IMR-90 (cell line): ENCODE data around the gene NUP210. TPM values are rescaled to one million over a fixed set of nuclear protein-coding genes. Genes with fewer than 3 reads are reported as not detected.

ENCODE experiments used
- ATAC-seq: fragments of 200-7000 bp; cut with Tn5 transposase; 2 replicates; pipeline ENCODE4 v1.9.1; 2020; ENCODE audit warnings: low read depth, mild to moderate bottlenecking, moderate library complexity
- BruUV-seq: library from RNA; stranded (reverse); fragments of 400-500 nt; replicated peaks from 2 replicates; lab custom pipeline; 2021; lab: Mats Ljungman, UMichigan
- CTCF ChIA-PET: fragments of 300-600 bp; formaldehyde crosslinking; extraction: SDS; loops from one replicate; lab custom pipeline; 2021; ENCODE audit warnings: antibody characterized with exemption; lab: Yijun Ruan, JAX
- POLR2A ChIA-PET: fragments of 300-600 bp; sonication (Branson Sonifier 250); formaldehyde crosslinking; loops from one replicate; lab custom pipeline; 2022; ENCODE audit warnings: antibody characterized with exemption; ENCODE audit not compliant: unreplicated experiment; lab: Charles Lee
- DNase-seq: peaks from one replicate; pipeline ENCODE4 v3.0.0; 2013
- H2AFZ ChIP-seq: replicated peaks from 2 replicates; pipeline ENCODE3; 2013; ENCODE audit warnings: low read length, mild to moderate bottlenecking; ENCODE audit not compliant: poor library complexity
- H2AK5ac ChIP-seq: 2 replicates; pipeline ENCODE4 v1.6.1; 2013; ENCODE audit warnings: low read depth, low read length, inconsistent platforms
- H2AK9ac ChIP-seq: replicated peaks from 2 replicates; pipeline ENCODE3; 2013; ENCODE audit warnings: mild to moderate bottlenecking, low read depth, low read length, moderate library complexity; ENCODE audit not compliant: poor library complexity
- H2BK120ac ChIP-seq: 2 replicates; pipeline ENCODE4 v1.6.1; 2013; ENCODE audit warnings: low read depth, low read length, inconsistent platforms
- H2BK15ac ChIP-seq: 3 replicates; pipeline ENCODE4 v1.6.1; 2013; ENCODE audit warnings: low read depth, low read length, inconsistent platforms
- H2BK20ac ChIP-seq: 2 replicates; pipeline ENCODE4 v1.6.1; 2013; ENCODE audit warnings: low read depth, mild to moderate bottlenecking, inconsistent platforms, low read length, moderate library complexity
- H2BK5ac ChIP-seq: 2 replicates; pipeline ENCODE4 v1.6.1; 2013; ENCODE audit warnings: mild to moderate bottlenecking, low read depth, low read length, inconsistent platforms; ENCODE audit not compliant: poor library complexity, severe bottlenecking
- H3K14ac ChIP-seq: replicated peaks from 2 replicates; pipeline ENCODE4 v1.6.1; 2013; ENCODE audit warnings: low read depth, low read length, inconsistent platforms
- H3K18ac ChIP-seq: 2 replicates; pipeline ENCODE4 v1.6.1; 2013; ENCODE audit warnings: low read depth, low read length, control low read depth
- H3K23ac ChIP-seq: 2 replicates; pipeline ENCODE4 v1.6.1; 2013; ENCODE audit warnings: low read depth, low read length, inconsistent platforms
- H3K27ac ChIP-seq: 2 replicates; pipeline ENCODE4 v1.5.1; 2013; ENCODE audit warnings: mild to moderate bottlenecking, control low read depth, low read length; ENCODE audit not compliant: insufficient read depth
- H3K27me3 ChIP-seq: 2 replicates; pipeline ENCODE4 v1.6.1; 2013; ENCODE audit warnings: low read length; ENCODE audit not compliant: control insufficient read depth, insufficient read depth
- H3K36me3 ChIP-seq: 2 replicates; pipeline ENCODE4 v1.6.1; 2013; ENCODE audit warnings: low read length, mixed read lengths; ENCODE audit not compliant: control insufficient read depth, insufficient read depth
- H3K4ac ChIP-seq: 2 replicates; pipeline ENCODE4 v1.6.1; 2013; ENCODE audit warnings: low read depth, low read length, inconsistent platforms
- H3K4me1 ChIP-seq: 2 replicates; pipeline ENCODE4 v1.6.1; 2013; ENCODE audit warnings: low read length, mixed read lengths; ENCODE audit not compliant: control insufficient read depth, insufficient read depth
- H3K4me2 ChIP-seq: 2 replicates; pipeline ENCODE4 v1.6.1; 2013; ENCODE audit warnings: low read depth, mild to moderate bottlenecking, control low read depth, low read length, moderate library complexity
- H3K4me3 ChIP-seq: 2 replicates; pipeline ENCODE4 v1.5.1; 2013; ENCODE audit warnings: low read depth, mild to moderate bottlenecking, control low read depth, low read length, moderate library complexity; ENCODE audit not compliant: insufficient read depth
- H3K56ac ChIP-seq: 2 replicates; pipeline ENCODE4 v1.6.1; 2013; ENCODE audit warnings: low read length, inconsistent platforms; ENCODE audit not compliant: insufficient read depth; ENCODE audit errors: extremely low read depth
- H3K79me1 ChIP-seq, 2 experiments: 2 replicates each; pipeline ENCODE4 v1.6.1; 2013; ENCODE audit warnings: low read length in 2 of 2, inconsistent platforms in 1 of 2, low read depth in 1 of 2
- H3K9ac ChIP-seq: 2 replicates; pipeline ENCODE4 v1.6.1; 2013; ENCODE audit warnings: low read depth, low read length, control low read depth
- H3K9me1 ChIP-seq: 2 replicates; pipeline ENCODE4 v1.6.1; 2013; ENCODE audit warnings: low read length, inconsistent platforms; ENCODE audit not compliant: insufficient read depth
- H3K9me3 ChIP-seq: 2 replicates; pipeline ENCODE4 v1.6.1; 2013; ENCODE audit warnings: low read length; ENCODE audit not compliant: control insufficient read depth, insufficient read depth
- H4K20me1 ChIP-seq: 2 replicates; pipeline ENCODE4 v1.6.1; 2013; ENCODE audit warnings: low read length, inconsistent platforms; ENCODE audit not compliant: insufficient read depth
- H4K5ac ChIP-seq: 2 replicates; pipeline ENCODE4 v1.6.1; 2013; ENCODE audit warnings: mild to moderate bottlenecking, low read depth, low read length, control low read depth
- H4K8ac ChIP-seq, 2 experiments: 2 replicates each; pipeline ENCODE4 v1.6.1; 2013; ENCODE audit warnings: low read depth in 2 of 2, low read length in 2 of 2, control low read depth in 1 of 2, inconsistent platforms in 1 of 2
- H4K91ac ChIP-seq: 2 replicates; pipeline ENCODE4 v1.6.1; 2013; ENCODE audit warnings: low read depth, low read length, inconsistent platforms; ENCODE audit not compliant: insufficient read depth
- BHLHE40 ChIP-seq: fragments of 150-350 bp; IDR thresholded peaks from 2 replicates; pipeline ENCODE4 v1.6.1; 2016; ENCODE audit warnings: mild to moderate bottlenecking, low read depth, low read length
- CHD1 ChIP-seq: IDR thresholded peaks from 2 replicates; pipeline ENCODE4 v1.6.1; 2012; ENCODE audit warnings: low read depth, low read length, improper control_type of control experiment
- MAZ ChIP-seq: IDR thresholded peaks from 2 replicates; pipeline ENCODE4 v1.6.1; 2012; ENCODE audit warnings: low read depth, mild to moderate bottlenecking, low read length, improper control_type of control experiment, moderate library complexity, borderline replicate concordance
- MXI1 ChIP-seq: IDR thresholded peaks from 2 replicates; pipeline ENCODE4 v1.6.1; 2012; ENCODE audit warnings: low read depth, mild to moderate bottlenecking, low read length, moderate library complexity, borderline replicate concordance
- POLR2A ChIP-seq: IDR thresholded peaks from 2 replicates; pipeline ENCODE4 v1.6.1; 2012; ENCODE audit warnings: mild to moderate bottlenecking, low read depth, low read length
- WGBS, 2 experiments: methylation state at CpG; one replicate each; pipeline versions ENCODE4 v1.1.5 to v1.1.7; 2013; ENCODE audit warnings: missing lambda C conversion rate in 2 of 2; ENCODE audit not compliant: insufficient read length in 1 of 2; ENCODE audit errors: extremely low coverage in 2 of 2; 5-methylcytosine and 5-hydroxymethylcytosine counted together
- dilution Hi-C: fragments of 300-500 bp; cut with HindIII; formaldehyde crosslinking; loops from one replicate; pipeline ENCODE4 v1.14.3; 2018; ENCODE audit warnings: low sequenced_read_pairs; ENCODE audit not compliant: unreplicated experiment
- in situ Hi-C: fragments of 300-500 bp; cut with MboI; formaldehyde crosslinking; loops from 3 replicates; pipeline ENCODE4 v1.14.3; 2019; ENCODE audit warnings: low sequenced_read_pairs, inconsistent platforms, mixed read lengths
- intact Hi-C: fragments of 100-400 bp; cut with micrococcal nuclease; formaldehyde crosslinking; loops from 2 replicates; pipeline ENCODE4 v1.10.0; 2022
- polyA plus RNA-seq, 3 experiments: library from polyadenylated mRNA; depleted of rRNA; stranded (reverse); fragments of >200 nt; gene quantifications; 2 replicates each; pipeline ENCODE4 v1.2.3, GENCODE V29; 2012; ENCODE audit warnings: low replicate concordance in 1 of 3
- total RNA-seq: library from RNA; depleted of rRNA; stranded (reverse); fragments of >200 nt; gene quantifications from 2 replicates; pipeline ENCODE4 v1.2.3, GENCODE V29; 2012

The NUP210 gene
- total and polyA plus RNA-seq, 2 of the 4 experiments (the other 2 are of a cell fraction) = under 0.01 to 0.03 TPM

- no peak overlapping the region for H2AFZ ChIP-seq
Measured at GRCh38 chr3:13282358-13282985, 137.7 kb downstream of the NUP210 start.

More at GRCh38 chr3:13282358-13282985, 137.7 kb downstream of the NUP210 start:
- Histone ChIP-seq H2AK5ac (no peak overlapping the region), H2BK5ac (no peak overlapping the region), H3K9me3 (peaks cover 21% of the 10 kb centered on the region), H2AK9ac (no peak overlapping the region), H3K56ac (no peak overlapping the region), H3K4ac (no peak overlapping the region), H2BK120ac (no peak overlapping the region), H3K27me3 (peaks cover 59% of the 10 kb centered on the region), H3K18ac (no peak overlapping the region), H3K4me2 (no peak overlapping the region), H3K4me3 (no peak overlapping the region), H3K23ac (no peak overlapping the region), H4K91ac (no peak overlapping the region), H3K9ac (no peak overlapping the region), H4K8ac (no peak overlapping the region), H2BK20ac (no peak overlapping the region), H3K27ac (no peak overlapping the region), H4K5ac (no peak overlapping the region), H3K4me1 (no peaks in the 10 kb centered on the region), H3K36me3 (peaks cover 1% of the 10 kb centered on the region; the same call in 1 of the 2 replicates), H2BK15ac (no peak overlapping the region), H3K14ac (no peak overlapping the region), H3K79me1 (no peaks in the 10 kb centered on the region), H4K20me1 (no peaks in the 10 kb centered on the region), H3K9me1 (no peaks in the 10 kb centered on the region)
- POLR2A ChIA-PET = no interaction called here
- intact Hi-C loops = no loop called here
- in situ Hi-C loops = no loop called here
- ATAC-seq (no peak), DNase-seq (no peak)
- BruUV-seq = no TSS peak
- WGBS, 2 experiments = 1% methylated on average over 37 of the region's 87 CpGs; no CpG with 5 or more reads in 1 of the 2 experiments
- CTCF ChIA-PET = interaction anchor here (0.6 kb wide), 1 partner anchor 17 kb away, joined by 4 read pairs; no protein-coding TSS in a partner anchor
- no peak for TF ChIP-seq CHD1
- no peak for TF ChIP-seq MXI1
- no peak for TF ChIP-seq POLR2A
- TF ChIP-seq BHLHE40 = no peak
- no peak for TF ChIP-seq MAZ
- dilution Hi-C loops = no loop called here
